ENCODE results near the gene PDE11A.

DNA sequence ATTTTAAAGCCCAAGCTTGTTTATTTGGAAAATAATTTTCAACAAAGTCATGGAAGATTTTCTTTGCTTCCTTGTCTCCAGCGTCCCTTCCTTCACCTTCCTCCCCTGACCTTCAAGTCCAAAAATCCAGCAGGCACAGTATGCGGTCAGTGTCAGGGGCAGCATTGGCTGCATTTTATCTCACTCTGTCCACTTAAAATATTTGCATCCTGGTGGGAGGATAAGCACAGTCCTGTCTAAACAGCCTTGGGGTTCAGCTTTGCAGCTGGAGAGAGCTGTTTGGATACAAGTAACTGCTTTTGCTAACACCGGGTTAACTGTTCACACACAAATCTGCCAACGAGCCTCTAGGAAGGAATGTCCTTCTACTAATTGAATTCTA lies 318.1 kb downstream of the PDE11A start:
- TF ChIP-seq, protein P1, sequence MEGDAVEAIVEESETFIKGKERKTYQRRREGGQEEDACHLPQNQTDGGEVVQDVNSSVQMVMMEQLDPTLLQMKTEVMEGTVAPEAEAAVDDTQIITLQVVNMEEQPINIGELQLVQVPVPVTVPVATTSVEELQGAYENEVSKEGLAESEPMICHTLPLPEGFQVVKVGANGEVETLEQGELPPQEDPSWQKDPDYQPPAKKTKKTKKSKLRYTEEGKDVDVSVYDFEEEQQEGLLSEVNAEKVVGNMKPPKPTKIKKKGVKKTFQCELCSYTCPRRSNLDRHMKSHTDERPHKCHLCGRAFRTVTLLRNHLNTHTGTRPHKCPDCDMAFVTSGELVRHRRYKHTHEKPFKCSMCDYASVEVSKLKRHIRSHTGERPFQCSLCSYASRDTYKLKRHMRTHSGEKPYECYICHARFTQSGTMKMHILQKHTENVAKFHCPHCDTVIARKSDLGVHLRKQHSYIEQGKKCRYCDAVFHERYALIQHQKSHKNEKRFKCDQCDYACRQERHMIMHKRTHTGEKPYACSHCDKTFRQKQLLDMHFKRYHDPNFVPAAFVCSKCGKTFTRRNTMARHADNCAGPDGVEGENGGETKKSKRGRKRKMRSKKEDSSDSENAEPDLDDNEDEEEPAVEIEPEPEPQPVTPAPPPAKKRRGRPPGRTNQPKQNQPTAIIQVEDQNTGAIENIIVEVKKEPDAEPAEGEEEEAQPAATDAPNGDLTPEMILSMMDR (conservative IDR thresholded peaks at IDR 0.05): no peak
- no peak for TF ChIP-seq ZFX (IDR thresholded peaks at IDR 0.05)

All from C4-2B (cell line).